Measurements from ENCODE around the gene CFAP161.

DNA sequence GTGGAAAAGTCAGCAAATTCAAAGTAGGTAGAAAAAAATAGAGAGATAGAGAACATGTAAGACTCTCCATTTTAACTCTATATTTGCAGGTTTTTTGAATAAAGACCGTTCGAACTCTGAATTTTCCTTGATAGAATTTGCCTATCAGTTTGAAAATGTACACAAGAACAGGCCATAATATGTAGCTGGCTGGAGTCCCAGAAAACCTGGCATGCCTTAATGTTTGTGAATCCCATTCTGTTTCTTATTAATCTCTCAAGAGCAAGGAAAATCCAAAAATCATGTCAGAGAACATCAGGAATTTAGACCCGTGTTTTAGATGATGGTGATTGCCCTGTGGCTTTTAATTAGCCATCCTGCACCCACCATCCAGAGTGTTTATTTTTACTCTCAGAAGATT lies 7.2 kb upstream of the CFAP161 start:
- TF ChIP-seq TAF1 (IDR thresholded peaks at IDR 0.05; ENCODE audit: borderline replicate concordance, insufficient read depth, low read length) (no peak), POLR2AphosphoS5 (IDR thresholded peaks at IDR 0.05; ENCODE audit: low read depth, low read length) (no peak), SIN3A (IDR thresholded peaks at IDR 0.05; ENCODE audit: borderline replicate concordance, insufficient read depth, low read length) (no peak), FOXP2 (optimal IDR thresholded peaks at IDR 0.05; ENCODE audit: borderline replicate concordance, extremely low read depth, extremely low read length, insufficient read depth) (no peak)
- TF ChIP-seq, protein P1, sequence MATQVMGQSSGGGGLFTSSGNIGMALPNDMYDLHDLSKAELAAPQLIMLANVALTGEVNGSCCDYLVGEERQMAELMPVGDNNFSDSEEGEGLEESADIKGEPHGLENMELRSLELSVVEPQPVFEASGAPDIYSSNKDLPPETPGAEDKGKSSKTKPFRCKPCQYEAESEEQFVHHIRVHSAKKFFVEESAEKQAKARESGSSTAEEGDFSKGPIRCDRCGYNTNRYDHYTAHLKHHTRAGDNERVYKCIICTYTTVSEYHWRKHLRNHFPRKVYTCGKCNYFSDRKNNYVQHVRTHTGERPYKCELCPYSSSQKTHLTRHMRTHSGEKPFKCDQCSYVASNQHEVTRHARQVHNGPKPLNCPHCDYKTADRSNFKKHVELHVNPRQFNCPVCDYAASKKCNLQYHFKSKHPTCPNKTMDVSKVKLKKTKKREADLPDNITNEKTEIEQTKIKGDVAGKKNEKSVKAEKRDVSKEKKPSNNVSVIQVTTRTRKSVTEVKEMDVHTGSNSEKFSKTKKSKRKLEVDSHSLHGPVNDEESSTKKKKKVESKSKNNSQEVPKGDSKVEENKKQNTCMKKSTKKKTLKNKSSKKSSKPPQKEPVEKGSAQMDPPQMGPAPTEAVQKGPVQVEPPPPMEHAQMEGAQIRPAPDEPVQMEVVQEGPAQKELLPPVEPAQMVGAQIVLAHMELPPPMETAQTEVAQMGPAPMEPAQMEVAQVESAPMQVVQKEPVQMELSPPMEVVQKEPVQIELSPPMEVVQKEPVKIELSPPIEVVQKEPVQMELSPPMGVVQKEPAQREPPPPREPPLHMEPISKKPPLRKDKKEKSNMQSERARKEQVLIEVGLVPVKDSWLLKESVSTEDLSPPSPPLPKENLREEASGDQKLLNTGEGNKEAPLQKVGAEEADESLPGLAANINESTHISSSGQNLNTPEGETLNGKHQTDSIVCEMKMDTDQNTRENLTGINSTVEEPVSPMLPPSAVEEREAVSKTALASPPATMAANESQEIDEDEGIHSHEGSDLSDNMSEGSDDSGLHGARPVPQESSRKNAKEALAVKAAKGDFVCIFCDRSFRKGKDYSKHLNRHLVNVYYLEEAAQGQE (IDR thresholded peaks at IDR 0.05; ENCODE audit: insufficient read depth in 1 of 2, low read depth in 2 of 2, low read length in 2 of 2) = no peak
